DLD1 (cell line): ENCODE measurements around the gene SEC62.
"Not testable (repeated sequence)": the region's sequence is repeated elsewhere in the genome, so short reads cannot be mapped to it uniquely, and the experiment has no call there.

Source experiments
- in situ Hi-C: cut with HindIII; loops from 2 replicates; pipeline ENCODE4 v1.10.0; 2017; ENCODE audit warnings: low sequenced_read_pairs

Gene SEC62

DNA sequence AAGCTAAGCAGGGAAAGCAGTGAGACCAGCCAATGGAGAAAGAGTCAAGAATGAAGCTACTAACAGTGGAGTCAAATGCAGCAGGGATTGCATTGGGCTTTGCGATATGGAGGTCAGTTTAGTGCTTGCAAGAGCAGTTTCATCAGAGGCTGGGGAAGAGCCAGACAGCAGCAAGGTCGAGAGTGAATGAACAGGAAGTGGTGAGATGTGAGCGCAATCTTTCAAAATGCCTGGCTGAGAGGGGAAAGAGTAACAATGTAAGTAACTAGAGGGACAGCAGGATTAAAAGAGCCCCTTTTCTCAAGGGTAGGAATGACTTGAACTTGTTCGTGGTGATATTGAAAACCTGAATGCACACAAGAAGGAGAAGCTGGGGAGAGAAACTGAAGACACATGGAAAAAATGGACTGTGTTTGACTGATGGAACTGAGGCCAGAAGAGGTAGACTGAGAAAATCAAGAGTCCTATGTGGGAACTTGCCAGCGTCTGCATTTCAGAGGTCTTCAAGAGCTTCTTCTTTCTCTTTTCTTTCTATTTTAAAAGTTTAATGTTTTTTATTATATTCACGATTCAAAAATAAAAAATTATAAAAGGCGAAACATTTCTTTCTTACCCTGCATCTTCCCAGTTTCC, 40.5 kb downstream of the SEC62 start:
- in situ Hi-C loops: loop anchor here (10.0 kb wide), 1 partner anchor 72 kb away; no protein-coding TSS in a partner anchor

DNA sequence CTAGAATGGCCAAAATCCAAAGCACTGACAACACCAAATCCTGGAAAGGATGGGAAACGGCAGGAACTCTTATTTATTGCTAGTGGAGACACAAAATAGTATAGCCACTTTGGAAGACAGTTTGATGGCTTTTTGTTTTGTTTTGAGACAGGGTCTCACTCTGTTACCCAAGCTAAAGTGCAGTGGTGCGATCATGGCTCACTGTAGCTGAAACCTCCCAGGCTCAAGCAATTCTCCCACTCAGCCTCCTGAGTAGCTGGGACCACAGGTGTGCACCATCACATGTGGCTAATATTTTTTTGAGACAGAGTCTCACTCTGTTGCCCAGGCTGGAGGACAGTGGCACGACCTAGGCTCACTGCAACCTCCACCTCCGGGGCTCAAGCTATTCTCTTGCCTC, 43.9 kb downstream of the SEC62 start:
- in situ Hi-C loops: no loop called here

DNA sequence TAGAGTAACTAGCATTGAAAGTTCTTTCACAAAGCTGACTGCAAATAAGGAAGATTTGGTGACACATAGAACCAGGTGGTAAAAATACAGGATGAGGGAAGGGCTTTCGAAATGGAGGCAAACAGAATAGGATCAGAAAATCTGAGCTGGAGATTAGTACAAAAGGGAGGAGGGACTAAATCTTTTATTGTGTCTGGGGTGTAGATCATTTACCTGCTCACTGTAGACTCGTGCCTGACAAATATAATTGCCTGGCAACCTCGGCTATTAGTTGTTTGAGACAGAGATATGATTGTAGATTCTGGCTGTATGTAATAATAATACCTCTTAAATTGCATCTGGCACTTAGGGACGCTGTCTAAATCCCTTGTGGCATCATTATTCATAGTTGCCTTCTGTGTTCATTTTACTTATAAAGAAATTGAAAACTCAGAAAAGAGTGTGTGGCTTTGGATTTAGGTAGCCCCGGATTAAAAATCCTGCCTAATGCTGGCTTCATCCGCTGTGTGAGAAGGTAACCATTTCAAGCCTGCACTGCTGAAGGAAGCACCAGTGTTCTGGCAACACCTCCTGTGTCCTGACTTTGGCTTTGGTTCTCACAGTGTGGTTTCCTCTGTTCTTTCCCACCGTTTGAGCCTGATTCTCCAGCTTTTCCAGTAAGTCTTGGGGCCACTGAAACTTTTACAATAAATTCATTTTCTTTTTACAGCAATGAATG, 46.2 kb downstream of the SEC62 start:
- in situ Hi-C loops: no loop called here

DNA sequence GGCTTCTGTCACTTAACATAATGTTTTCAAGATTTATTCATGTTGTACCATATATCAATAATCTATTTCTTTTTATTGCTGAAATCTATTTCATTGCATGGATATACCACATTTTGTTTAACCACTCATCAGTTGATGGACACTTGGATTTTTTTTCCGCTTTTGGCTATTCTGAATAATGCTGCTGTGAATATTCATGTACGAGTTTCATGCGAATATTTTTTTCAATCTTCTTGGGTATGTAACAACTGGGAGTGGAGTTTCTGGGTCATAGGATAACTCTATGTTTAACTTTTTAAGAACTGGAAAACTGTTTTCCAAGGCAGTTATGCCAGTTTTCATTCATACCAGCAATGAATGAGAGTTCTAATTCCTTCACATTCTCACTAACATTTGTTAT, 49.5 kb downstream of the SEC62 start:
- in situ Hi-C loops: no loop called here

DNA sequence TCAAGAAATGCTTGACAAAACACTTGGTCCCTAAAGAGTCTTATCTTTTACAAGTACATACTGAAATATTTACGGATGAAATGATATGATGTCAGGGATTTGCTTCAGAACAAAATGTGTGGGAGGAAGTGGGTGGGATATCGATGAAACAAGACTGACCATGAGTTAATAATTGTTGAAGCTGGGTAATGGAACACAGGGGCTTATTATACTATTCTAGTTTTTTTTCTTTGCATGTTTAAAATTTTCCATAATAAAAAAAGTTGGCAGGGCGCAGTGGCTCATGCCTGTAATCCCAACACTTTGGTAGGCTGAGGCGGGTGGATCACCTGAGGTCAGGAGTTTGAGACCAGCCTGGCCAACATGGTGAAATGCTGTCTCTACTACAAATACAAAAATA, 52.7 kb downstream of the SEC62 start:
- in situ Hi-C loops: not testable (repeated sequence)

DNA sequence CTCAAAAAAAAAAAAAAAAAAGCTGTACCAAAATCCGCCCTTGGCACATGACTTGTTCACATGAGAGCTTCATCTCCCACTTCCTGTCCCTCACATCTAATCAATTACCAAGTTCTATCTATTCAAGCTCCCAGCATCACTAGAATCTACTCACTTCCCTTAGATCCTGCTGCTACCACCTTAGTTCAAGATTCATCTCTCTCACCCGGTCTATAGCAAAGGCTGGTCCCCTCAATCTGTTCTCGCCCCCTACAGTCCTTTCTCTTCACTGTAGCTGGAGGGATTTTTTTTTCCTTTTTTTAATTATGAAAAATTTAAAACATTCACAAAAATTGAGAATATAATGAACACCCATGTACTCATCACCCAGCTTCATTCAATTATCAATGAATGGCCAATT, 54.5 kb downstream of the SEC62 start:
- in situ Hi-C loops: no loop called here

DNA sequence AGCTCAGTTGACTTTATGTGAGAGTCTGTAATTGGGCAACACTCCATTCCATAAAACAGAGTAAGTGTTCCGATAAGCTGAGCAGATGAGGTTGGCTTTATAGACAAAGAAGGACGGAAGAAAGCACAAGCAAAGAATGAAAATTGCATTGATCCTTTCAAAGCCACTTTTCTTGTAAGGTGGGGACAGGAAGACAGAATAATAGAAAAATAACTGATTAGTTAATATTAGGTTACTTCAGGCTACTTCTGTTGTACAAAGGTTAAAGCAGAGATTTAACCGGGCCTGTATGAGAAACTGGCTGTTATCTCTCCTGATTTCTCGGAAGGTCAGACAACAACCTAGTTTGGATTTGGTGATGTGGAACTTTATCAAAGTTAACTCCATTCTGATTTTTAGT, 55.7 kb downstream of the SEC62 start:
- in situ Hi-C loops: no loop called here

DNA sequence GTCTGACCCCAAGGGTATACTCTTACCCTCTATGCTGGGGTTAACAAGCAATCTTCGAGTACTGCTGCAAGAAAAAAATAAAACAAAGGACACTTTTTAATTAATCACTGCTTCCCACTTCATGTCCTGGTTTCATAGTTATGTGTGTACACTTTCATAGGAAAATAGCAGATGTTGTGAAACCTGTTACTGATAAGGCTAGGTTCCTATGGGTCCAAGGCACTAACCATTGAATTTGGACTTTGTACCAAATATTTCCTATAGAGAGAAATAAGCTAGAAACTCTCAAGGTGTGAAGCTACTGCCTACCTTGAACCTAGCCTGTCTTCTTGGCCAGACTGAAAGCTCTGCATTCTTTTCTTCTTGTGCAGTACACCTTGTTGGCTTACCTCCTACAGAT, 56.6 kb downstream of the SEC62 start:
- in situ Hi-C loops: no loop called here

DNA sequence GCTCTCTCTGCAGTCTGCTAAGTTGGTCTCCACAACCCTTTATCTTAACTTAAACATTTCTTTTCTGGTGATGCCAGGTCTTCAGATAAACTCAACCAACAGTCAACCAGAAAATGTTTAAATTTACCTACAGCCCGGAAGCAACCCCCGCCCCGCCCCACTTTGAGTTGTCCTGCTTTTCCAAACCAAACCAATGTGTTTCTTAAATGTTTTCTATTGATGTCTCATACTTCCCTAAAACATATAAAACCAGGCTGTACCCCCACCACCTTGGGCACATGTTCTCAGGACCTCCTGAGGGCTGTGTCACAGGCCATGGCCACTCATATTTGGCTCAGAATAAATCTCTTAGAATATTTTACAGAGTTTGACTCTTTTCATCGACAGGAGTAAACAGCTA, 58.0 kb downstream of the SEC62 start:
- in situ Hi-C loops: no loop called here

DNA sequence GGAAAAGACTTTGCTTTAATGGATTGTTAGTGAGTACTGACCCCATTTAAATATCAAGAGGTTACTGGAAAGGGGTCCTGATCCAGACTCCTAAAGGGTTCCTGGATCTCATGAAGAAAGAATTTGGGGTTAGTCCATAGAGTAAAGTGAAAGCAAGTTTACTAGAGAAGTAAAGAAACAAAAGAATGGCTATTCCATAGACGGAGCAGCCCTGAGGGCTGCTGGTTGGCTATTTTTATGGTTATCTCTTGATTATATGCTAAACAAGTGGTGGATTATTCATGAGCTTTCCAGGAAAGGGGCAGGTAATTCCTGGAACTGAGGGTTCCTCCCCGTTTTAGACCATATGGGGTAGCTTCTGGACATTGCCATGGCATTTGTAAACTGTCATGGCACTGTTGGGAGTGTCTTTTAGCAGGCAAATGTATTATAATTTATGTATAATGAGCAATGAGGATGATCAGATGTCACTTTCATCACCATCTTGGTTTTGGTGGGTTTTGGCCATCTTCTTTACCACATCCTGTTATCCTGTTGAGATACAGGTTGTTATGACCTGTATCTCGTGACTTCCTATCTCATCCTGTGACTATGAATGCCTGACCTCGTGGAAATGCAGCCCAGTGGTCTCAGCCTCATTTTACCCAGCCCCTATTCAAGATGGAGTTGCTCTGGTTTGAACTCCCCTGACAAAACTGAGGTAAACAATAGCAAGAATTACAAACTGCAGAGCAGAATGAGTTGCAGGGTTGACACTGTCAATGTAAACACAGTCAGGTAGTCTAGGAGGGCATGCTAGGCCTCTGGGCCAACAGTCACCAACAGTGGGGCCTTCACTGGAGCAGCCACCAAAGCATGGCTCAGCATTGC, 60.9 kb downstream of the SEC62 start:
- in situ Hi-C loops: no loop called here

DNA sequence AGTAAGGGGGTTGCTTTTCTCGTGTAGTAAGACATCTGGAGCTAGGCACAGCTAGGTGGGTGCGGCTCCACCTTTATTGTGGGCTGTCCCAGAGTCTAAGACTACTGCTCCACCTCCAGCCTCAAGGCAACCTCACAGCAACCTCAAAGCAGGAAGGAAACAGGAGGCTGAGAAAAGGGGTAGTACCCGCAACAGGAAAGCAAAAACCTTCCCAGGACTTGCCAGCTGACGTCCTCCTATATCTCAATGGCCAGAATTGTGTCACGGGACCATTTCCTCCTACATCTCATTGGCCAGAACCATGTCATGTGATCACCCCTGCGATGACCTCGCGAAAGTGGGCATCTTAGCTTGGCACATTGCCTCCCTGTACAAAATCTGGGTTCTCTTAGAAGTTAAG, 66.9 kb downstream of the SEC62 start:
- in situ Hi-C loops: no loop called here

DNA sequence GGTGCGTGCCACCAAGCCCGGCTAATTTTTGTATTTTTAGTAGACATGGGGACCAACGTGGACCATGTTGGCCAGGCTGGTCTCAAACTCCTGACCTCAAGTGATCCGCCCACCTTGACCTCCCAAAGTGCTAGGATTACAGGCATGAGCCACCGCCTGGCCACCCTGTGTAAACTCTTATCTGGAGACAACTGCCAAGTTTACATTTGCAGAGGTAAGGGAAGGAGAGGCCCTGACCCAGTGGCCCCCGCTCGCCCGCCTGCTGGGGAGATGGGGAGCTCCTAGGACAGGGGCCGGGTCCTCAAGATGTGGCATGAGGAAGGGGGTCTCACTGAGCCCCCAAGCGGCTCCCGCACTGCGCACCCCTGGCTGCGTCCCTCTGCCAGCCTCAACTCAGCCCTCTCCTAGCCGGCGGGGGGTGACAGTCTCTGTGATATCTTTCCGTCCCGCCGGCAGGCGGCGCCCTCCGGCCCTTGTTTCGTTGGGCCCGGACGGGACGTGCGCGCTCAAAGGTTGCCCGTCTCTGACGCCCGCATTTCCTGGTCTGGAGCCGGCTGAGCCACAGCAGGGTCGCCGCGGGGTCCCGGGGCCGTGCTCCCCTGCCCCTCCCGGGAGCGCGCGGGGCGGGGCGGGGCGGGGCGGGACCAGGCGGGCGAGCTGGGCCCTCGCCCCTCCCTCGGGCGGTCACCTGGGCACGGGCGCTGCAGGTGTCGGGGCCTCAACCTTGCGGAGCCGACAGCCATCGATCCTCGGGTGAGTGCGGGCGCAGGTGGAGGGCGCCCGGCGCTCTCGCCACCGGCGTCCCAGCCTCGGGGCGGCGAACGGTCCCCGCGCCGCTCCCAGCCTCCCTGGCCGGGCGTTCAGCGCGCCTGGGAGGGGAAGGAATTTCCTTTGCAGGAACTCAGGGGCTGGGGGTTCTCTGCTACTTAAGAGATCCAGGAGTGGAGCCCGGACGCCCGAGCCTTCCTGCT, 71.1 kb downstream of the SEC62 start, which contains the start of gene GPR160:
GPR160 (plus strand) TSS at position 533 of the 971 bp plus-strand sequence. CDS start 45,978 bp downstream, outside the sequence.
- in situ Hi-C loops: no loop called here

DNA sequence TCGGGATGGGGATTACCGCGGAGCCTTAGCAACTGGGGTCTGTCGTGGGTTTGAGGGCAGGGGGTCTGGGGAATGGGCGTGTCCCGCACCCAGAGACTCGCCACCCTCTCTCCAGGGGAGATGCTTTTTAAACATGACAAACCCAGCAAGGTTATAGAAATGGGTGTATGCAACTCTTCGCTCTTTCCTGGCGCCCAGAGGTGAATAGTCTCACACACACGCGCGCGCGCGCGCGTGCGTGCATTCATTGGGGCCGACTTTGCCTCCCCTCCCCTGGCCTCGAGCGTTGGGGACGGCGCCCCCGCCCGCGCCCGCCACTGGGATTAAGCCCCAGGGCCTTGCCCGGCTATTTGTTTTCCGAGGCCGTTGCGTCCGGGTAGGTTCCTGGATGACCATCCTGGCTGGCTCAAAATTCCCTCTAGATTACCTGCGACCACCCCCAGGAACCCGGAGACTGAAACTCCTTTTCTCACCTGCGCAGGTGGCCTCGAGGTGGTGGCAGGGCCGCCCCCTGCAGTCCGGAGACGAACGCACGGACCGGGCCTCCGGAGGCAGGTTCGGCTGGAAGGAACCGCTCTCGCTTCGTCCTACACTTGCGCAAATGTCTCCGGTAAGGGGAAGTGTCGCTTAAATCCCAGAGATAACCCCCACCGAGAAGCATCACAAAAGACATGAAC, 72.0 kb downstream of the SEC62 start:
- in situ Hi-C loops: no loop called here

DNA sequence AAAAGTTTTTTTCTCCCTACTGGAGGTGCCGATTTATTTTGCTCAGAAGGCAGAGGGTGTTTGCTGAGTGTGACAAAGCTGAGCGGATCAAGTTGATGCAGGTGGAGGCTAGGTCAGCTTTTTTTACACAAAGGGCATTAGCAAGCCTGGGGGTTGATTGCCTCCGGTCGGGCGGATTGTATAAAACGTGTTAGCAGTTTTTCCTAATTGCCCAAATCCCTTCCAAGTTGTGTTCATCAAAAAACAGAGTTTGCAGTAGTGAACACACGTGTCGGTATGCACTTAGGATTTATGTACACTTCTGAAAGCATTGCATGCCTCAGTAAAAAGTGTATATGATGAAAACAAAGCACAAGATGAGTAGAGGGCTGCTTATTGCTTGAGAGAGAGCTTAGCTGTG, 73.8 kb downstream of the SEC62 start:
- in situ Hi-C loops: no loop called here

DNA sequence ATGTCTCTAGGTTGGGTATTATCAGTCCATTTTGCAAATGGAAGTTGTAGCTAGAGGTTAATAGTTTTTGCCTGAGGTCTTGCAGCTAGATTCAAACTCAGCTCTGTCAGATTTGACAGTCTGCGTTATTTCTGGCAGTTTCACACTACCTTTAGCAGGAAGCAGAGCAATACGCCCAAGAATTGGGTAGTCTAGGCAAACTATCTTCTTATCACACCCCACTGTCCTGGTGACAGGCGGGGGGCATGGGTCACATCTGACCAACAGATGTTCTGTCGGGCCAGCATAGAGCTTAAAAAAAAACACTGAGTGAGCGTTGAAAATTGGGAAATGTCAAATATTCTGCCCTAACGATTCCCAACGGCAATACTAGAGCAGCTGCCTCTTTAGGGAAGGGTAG, 76.9 kb downstream of the SEC62 start:
- in situ Hi-C loops: no loop called here

DNA sequence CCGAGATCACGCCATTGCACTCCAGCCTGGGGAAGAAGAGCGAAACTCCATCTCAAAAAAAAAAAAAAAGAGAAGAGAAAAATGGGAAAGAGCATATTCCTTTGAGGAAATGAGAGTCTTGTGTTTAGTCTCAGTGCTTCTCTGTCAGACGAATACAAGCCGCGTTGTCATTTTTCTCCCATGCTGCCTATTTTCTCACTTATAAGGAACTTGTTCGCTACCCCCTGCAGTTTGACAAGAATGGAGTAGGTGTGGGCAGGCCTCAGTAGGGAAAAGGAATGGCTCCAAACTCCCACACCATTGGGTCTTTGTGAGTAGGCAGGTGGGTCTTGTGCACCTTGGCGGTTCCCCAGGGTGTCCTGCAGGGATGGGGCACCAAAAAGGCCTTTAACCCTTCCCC, 77.7 kb downstream of the SEC62 start:
- in situ Hi-C loops: no loop called here

DNA sequence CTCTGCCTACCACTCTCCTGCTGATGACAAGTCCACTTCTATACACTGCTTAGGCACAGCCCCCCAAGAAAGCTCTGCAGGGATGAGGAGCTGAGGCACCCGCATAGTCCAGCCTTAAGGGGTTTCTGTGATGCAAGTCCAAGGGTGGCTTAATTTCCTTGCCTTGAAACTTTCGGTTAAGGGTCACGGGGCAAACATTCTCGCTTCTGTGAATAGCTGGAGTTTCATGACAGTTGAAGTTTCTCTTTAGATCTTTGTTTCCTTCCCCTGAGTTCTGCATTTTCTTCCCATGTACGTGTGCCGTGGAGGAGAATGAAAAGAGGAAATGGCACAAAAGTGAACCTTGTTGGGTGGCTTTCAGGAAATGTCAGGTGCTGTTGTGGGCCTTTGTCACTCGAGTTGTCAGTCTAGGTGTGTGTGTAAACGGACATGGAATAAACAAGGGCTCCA, 78.2 kb downstream of the SEC62 start:
- in situ Hi-C loops: no loop called here

DNA sequence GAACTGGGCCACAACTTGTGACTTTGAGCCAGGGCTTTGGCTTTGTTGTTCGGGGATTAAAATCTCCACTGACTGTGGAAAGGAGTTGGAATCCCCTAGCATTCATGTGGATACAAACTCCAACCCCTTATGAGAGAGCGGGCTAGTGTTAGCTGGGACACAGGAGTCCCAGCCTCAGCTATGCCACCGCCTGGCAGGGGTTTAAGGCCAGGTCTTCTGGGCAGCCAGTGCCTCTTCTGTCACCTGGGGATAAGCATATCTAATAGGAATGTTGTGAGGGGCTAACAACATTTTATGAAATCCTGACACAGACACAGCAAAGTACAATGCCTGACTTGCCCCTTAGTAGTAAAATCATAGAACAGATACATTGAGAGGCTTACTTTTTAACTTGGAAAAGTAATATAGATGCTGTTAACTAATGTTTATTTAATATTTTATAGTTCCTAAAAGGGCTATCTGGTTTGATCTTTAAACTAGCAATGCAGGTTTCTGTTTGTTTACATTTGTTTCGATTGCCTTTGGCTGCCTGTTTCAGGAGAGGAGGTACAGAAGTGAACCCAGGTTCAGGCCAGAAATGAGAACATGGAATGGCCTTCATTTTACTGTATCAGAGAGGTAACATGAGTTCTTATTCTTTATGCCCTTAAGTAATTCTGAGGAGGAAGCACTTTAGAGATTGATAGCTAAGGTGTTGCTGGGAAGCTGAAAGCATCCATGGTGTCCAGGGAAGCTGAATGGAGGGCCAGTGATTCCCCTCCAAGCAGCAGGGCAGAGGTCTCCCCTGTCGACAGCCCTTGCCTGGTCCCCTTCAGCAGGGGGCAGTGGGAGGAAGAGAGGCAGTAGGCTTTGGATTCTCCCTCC, 79.9 kb downstream of the SEC62 start:
- in situ Hi-C loops: no loop called here

DNA sequence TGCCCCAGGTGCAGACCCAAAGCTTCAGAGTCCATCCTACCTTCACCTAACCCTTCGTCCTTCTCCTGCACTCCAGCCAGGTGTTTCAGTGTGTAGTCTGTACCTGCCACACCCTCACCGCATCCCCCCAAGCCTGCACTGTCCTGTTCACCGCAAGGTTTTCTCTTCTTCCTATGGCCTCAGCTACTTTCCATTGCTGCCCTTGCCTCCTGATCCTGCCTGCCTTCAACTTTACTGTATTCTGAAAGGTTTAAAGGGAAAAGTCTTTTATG, 80.5 kb downstream of the SEC62 start:
- in situ Hi-C loops: no loop called here
